Activated T-cell treated with anti-CD3 and anti-CD28 coated beads for 24 hours (primary cell): Measurements from ENCODE around the gene RPAP3.
"Not testable (repeated sequence)": the region's sequence is repeated elsewhere in the genome, so short reads cannot be mapped to it uniquely, and the experiment has no call there.

ENCODE experiments used
- DNase-seq: peaks from one replicate; pipeline ENCODE4 v3.0.0-alpha.2; 2020; ENCODE audit warnings: low read depth

Gene RPAP3

DNA sequence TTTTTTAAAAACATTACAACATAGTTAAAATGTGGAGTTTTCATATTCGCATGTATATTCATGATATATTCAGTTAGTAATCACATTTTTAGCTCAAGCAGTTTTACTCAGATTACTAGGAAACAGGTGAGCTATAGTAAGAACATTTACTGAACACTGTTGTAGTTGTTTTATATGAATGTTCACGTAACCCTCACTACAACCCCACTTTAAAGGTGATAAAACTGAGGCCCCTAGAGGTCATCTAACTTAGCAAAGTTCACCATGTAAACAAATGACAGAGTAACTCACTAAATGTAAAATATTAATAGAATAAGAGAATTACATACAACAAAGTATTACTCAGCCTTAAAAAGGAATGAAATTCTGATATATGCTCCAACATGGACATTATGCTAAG is 26.0 kb downstream of the RPAP3 start:
- DNase-seq = no peak

DNA sequence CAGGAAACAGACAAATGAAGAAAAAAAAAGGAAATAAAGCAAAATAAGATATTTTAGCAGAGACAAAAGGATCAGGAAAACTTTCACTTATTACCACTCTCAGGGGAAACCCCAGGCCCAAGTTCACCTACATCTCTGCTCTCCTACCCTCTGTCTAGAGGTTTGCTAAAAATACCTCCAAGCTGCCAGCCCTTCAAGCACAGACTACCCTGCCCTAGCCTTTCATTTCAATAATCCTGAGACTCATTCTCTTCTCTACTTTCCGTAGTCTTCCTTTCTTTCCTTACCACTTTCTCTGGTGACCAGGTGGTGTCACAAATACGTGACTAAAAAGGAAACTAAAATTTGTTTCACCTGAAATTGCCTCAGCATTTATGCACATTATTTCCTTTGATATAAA is 33.8 kb downstream of the RPAP3 start:
- DNase-seq = no peak

- not testable (repeated sequence) for DNase-seq
Measured at GRCh38 chr12:47667935-47668334, 37.9 kb downstream of the RPAP3 start.

DNA sequence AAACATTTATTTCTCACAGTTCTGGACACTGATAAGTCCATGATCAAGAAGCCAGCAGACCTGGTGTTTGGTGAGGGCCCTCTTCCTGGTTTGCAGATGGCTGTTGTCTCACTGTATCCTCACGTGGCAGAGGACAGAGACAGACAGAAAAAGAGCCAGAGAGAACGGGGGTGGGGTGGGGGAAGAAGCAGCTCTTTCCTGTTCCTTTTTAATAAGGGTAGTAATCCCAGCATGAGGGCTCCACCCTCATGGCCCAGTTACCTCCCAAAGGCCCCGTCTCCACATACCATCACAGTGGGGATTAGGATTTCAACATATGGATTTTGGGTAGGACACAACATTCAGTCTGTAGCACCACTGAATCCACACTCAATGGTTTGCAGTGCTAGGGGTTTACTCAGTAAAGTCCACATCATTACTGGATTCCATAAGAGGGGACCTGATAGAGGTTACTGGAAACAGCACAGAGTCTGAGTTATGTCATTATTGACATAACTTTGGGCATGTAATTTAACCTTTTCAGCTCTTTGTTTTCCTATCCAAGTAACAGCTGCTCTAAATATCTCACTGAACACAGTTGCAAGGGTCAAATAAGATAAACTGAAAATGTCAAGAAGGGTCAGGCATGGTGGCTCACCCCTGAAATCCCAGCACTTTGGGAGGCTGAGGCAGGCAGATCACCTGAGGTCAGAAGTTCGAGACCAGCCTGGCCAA is 53.2 kb downstream of the RPAP3 start:
- no peak for DNase-seq

GRCh38 chr12:47651368-47652254 is 54.2 kb downstream of the RPAP3 start:
- peak; percentile 13 for DNase-seq

DNA sequence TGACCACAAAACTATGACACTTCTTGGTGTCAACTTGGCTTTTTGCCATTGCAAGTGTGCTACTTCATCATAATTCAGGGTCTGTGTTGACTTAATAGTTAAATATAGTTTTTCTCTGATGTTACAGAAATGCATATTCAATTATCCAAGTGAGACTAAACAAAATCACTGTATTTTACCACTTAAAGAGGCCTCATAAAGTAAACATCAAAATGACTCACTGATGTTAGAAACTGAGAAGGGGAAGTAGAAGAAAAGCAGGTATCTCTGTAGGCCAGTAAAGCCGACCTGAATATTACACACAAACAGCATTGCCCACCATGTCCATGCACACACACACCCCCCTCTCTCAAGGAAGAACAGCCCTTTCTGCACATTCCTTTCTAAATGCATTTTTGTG is 55.4 kb downstream of the RPAP3 start:
- DNase-seq = no peak

GRCh38 chr12:47649381-47649780 is 56.4 kb downstream of the RPAP3 start:
- DNase-seq = no peak

DNA sequence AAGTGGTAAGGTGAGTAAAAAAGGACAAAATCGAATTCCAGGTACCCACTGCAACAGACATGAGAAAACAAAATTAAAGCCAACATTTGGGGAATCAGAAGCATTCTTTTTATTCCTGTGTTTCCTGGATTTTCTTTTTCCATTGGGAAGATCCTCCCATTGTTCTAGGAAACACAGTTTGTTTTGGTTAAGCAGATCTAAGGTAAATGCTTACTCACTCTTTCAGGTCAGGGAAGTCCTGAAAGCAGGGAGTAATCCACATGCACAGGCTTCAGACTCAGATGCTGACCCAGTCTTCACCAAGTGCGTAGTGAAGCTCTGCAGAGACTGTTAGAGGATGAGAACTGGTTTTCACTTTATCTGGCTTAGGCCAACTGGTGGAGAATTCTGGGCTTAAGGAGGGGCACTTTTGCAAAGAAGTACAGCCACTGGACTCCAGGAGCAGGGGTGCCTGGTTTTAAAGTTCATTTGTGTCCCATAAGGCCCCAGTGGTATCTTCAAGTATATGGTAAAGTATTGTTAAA is 57.7 kb downstream of the RPAP3 start:
- DNase-seq = no peak

DNA sequence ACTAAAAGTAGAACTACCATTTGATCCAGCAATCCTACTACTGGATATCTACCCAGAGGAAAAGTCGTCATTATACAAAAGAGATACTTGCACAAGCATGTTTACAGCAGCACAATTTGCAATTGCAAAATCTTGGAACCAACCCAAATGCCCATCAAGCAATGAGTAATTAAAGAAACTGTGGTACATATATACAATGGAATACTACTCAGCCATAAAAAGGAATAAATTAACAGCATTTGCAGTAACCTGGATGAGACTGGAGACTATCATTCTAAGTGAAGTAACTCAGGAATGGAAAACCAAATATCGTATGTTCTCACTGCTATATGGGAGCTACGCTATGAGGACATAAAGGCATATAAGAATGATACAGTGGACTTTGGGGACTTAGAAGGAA is 63.5 kb downstream of the RPAP3 start:
- not testable (repeated sequence) for DNase-seq

DNA sequence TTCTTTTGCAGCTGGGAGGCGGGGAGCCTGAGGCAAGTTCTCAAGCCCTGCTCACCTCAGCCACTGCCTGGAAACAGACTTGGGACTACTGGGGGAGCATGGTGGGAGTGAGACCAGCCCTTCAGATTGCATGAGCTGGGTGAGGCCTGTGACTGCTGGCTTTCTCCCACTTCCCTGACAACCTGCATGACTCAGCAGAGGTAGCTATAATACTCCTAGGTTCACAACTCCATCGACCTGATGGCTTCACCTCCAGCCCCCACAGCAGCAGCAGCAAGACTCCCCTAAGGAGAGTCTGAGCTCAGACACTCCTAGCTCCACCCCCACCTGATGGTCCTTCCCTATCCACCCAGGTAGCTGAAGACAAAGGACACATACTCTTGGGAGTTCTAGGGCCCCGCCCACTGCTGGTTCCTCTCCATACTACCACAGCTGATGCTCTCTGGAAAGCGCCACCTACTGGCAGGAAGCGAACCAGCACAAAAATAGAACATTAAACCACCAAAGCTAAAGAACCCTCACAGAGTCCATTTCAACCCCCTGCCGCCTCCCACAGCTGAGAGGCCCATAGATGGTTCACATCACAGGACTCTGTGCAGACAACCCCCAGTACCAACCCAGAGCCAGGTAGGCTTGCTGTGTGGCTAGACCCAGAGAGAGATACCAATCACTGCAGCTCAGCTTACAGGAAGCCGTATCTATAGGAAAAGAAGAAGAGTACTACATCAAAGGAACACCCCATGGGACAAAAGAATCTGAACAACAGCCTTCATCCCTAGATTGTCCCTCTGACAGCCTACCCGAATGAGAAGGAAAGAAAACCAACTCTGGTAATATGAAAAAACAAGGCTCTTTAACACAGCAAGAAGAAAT is 68.7 kb downstream of the RPAP3 start:
- peak; percentile 19 for DNase-seq

DNA sequence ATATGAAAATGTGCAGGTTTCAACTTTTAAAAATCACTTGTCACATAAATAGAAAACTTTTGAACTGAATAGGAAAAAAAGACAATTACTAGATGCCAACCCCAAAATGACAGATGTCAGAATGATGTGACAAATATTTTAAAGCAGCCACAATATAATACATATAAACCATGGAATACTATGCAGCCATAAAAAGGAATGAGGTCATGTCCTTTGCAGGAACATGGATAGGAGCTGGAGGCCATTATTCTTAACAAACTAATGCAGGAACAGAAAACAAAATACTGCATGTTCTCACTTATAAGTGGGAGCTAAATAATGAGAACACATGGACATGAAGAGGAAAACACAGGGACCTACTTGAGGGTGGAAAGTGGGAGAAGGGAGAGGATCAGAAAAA is 70.1 kb downstream of the RPAP3 start:
- DNase-seq = not testable (repeated sequence)

- DNase-seq = no peak
Measured at GRCh38 chr12:47634127-47634526, 71.7 kb downstream of the RPAP3 start.

DNA sequence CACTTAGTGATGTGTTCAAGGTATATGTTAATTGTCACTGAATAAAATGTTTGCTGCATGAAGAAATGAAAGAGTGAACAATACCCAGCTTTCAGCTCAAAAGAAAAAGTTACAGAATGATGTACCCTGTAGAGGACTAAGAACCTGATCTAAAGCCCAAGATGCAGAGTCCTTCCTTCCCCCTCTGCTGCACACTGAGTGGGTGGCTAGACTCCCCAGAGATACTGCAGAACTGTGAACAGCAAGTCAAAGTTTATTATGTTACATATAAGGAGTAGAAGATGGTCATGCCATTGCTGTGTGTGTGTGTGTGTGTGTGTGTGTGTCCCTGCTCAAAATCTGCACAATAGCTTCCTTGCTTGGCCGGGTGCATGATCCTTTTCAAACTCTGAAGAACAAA is 83.9 kb downstream of the RPAP3 start:
- no peak for DNase-seq

GRCh38 chr12:47617476-47617875 is 88.4 kb downstream of the RPAP3 start:
- DNase-seq = no peak

- no peak for DNase-seq
Measured at GRCh38 chr12:47616440-47616839, 89.4 kb downstream of the RPAP3 start.

DNA sequence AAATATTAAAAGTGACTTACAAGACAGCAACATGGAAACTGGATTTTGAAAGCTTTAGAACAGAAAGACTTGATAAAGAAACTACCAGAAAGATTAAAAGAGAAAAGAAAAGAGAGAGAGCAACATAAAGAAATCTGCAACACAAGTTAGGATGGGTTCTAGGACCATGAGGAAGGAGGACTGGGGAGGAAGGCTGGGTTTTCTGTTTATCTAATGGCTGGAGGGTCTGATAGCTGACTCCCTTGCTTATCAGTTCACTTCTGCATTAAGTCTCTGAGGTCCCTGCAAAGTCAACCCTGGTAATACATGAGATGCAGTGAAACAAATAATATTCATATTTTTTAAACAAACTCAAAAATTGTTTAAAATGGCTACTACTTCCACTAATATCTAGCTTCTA is 90.1 kb downstream of the RPAP3 start:
- no peak for DNase-seq

DNA sequence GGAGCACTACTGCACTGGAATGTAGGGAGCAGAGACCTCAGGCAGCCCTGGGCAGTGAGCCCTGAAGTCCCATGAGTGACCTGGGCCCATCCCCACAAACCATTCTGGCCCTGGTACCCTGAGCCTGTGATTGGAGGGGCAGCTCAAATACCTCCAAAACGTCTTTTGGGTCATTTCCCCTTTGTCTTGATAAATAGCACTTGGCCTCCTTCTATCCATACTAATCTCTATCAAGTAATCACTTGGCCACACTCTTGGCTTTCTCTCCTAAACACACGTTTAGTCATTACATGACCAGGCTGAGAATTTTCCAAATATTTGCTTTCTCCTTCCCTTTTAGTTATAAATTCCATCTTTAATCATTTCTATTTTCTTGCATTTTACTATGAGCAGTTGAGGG is 91.3 kb downstream of the RPAP3 start:
- DNase-seq = no peak

DNA sequence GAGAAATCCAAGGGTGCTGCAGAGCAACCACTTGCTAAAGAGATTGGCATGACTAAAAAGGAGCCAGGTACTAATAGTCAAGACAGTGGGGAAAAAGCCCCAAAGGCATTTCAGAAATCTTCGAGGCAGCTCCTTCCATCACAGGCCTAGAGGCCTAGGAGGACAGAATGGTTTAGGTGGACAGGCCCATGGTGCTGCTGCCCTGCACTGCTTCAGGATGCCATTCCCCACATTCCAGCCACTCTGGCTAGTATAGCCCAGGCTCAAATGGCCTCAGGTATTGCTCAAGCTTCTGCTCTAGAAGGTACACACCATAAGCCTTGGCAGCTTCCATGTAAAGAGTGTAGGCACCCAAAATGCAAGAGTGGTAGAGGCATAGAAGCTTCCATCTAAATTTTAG is 92.9 kb downstream of the RPAP3 start:
- DNase-seq = no peak

- no peak for DNase-seq
Measured at GRCh38 chr12:47611906-47612305, 93.9 kb downstream of the RPAP3 start.
